Left ventricle myocardium inferior (tissue), 1 donor: ENCODE results near the gene PPP4R4. TPM values are rescaled to one million over a fixed set of nuclear protein-coding genes. Genes with fewer than 3 reads are reported as not detected.

Experiments used
- DNase-seq: peaks from one replicate; pipeline ENCODE4 v3.0.0-alpha.2; 2020
- H3K27ac ChIP-seq: fragments of 200-600 bp; replicated peaks from 2 replicates; pipeline ENCODE4 v1.8.0; 2021
- H3K27me3 ChIP-seq: fragments of 200-600 bp; 2 replicates; pipeline ENCODE4 v1.8.0; 2021; ENCODE audit warnings: low read depth
- H3K36me3 ChIP-seq: fragments of 200-600 bp; 2 replicates; pipeline ENCODE4 v1.8.0; 2021
- H3K4me1 ChIP-seq: fragments of 200-600 bp; 2 replicates; pipeline ENCODE4 v1.8.0; 2021
- H3K4me3 ChIP-seq: fragments of 200-600 bp; 2 replicates; pipeline ENCODE4 v1.8.0; 2021; ENCODE audit warnings: mild to moderate bottlenecking, moderate library complexity
- H3K9me3 ChIP-seq: fragments of 200-600 bp; replicated peaks from 2 replicates; pipeline ENCODE4 v1.8.0; 2021
- intact Hi-C: fragments of 100-400 bp; cut with micrococcal nuclease; formaldehyde crosslinking; loops from one replicate; pipeline ENCODE4 v1.11.0; 2022
- total RNA-seq: library from RNA; stranded (reverse); fragmentation: NEBNext Ultra II Directional; extraction: Animal tissue kit (Norgen Biotek cat#: 25700); gene quantifications from one replicate; pipeline ENCODE4 v1.2.1, GENCODE V29; 2021
- TF ChIP-seq, protein P1 (sequence below): fragments of 200-600 bp; IDR thresholded peaks from 2 replicates; pipeline ENCODE4 v1.8.0; 2021; ENCODE audit warnings: antibody characterized with exemption, mild to moderate bottlenecking, borderline replicate concordance
- donor health status: DM: no; HTN: yes; CAD: no; lungs with severe emphysema.

Gene PPP4R4
- total RNA-seq, 1 donor from 2014 or later, result not detected

GRCh38 chr14:94173471-94173884 is 644 bp upstream of the PPP4R4 start:
- peaks cover 43% of the 10 kb centered on the region for H3K27me3 ChIP-seq
- intact Hi-C loops, result no loop called here
- no peak for DNase-seq
- TF ChIP-seq, protein P1, sequence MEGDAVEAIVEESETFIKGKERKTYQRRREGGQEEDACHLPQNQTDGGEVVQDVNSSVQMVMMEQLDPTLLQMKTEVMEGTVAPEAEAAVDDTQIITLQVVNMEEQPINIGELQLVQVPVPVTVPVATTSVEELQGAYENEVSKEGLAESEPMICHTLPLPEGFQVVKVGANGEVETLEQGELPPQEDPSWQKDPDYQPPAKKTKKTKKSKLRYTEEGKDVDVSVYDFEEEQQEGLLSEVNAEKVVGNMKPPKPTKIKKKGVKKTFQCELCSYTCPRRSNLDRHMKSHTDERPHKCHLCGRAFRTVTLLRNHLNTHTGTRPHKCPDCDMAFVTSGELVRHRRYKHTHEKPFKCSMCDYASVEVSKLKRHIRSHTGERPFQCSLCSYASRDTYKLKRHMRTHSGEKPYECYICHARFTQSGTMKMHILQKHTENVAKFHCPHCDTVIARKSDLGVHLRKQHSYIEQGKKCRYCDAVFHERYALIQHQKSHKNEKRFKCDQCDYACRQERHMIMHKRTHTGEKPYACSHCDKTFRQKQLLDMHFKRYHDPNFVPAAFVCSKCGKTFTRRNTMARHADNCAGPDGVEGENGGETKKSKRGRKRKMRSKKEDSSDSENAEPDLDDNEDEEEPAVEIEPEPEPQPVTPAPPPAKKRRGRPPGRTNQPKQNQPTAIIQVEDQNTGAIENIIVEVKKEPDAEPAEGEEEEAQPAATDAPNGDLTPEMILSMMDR, result no peak
- no peaks in the 10 kb centered on the region for H3K36me3 ChIP-seq
- H3K4me1 ChIP-seq, result peaks cover 24% of the 10 kb centered on the region
- peak overlapping the region; percentile 50 for H3K27ac ChIP-seq
- H3K4me3 ChIP-seq, result peak overlapping the region; percentile 79
- H3K9me3 ChIP-seq, result no peaks in the 10 kb centered on the region

DNA sequence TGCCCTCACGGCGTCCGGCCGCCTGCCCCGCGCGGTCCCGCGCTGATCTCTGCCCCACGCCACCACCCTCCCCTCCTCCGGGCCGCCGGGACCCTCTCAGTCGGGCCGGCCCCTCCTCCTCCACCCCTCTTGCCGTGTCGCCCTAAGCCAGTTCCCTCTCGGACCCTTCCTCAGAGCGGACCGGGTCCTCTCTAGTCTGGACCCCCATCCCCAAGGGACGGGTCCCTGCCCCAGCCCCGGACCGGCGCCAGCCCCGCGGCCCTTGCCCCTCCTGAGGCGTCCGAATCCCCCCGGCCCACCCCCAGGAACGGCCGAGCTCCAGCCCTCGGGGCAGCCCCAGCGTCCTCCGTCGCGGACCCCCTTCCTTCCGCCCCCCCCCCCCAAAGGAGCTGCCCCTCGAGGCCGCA is 485 bp downstream of the PPP4R4 start:
- no peaks in the 10 kb centered on the region for H3K9me3 ChIP-seq
- H3K27ac ChIP-seq, result no peak overlapping the region
- H3K27me3 ChIP-seq, result peaks cover 54% of the 10 kb centered on the region
- intact Hi-C loops, result no loop called here
- H3K4me1 ChIP-seq, result peaks cover 24% of the 10 kb centered on the region
- no peaks in the 10 kb centered on the region for H3K36me3 ChIP-seq
- no peak for DNase-seq
- H3K4me3 ChIP-seq, result peak overlapping the region; percentile 79
- TF ChIP-seq, protein P1, result no peak

- no peak for DNase-seq
- peak overlapping the region; percentile 79 for H3K4me3 ChIP-seq
- H3K4me1 ChIP-seq, result peaks cover 24% of the 10 kb centered on the region
- intact Hi-C loops, result no loop called here
- TF ChIP-seq, protein P1, result no peak
- no peaks in the 10 kb centered on the region for H3K9me3 ChIP-seq
- peaks cover 60% of the 10 kb centered on the region for H3K27me3 ChIP-seq
- no peak overlapping the region for H3K27ac ChIP-seq
- H3K36me3 ChIP-seq, result no peaks in the 10 kb centered on the region
Measured at GRCh38 chr14:94175011-94175745, 1.1 kb downstream of the PPP4R4 start.

DNA sequence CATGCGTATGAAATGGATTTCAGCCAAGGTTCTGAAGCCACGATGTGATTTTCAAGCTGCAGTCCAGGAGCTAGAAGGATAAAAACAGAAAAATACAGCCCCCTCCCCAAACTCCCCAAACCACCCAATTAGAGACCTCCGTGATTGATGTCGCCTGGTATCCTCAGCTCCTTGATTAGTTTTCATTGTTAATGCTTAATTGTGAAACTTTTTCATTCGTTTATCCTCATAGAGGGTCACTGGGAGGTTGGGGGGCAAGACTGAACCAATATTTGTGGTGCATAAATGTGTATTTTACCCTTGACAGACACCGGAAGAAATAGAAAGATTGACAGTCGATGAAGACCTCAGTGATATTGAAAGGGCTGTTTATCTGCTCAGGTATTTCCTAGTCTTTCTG is 1.6 kb downstream of the PPP4R4 start:
- H3K27ac ChIP-seq, result no peak overlapping the region
- DNase-seq, result no peak
- H3K4me1 ChIP-seq, result peaks cover 28% of the 10 kb centered on the region
- H3K9me3 ChIP-seq, result no peaks in the 10 kb centered on the region
- no peak overlapping the region for H3K4me3 ChIP-seq
- intact Hi-C loops, result no loop called here
- peaks cover 64% of the 10 kb centered on the region for H3K27me3 ChIP-seq
- H3K36me3 ChIP-seq, result no peaks in the 10 kb centered on the region
- TF ChIP-seq, protein P1, result no peak

GRCh38 chr14:94176808-94177207 is 2.7 kb downstream of the PPP4R4 start:
- Histone ChIP-seq H3K4me3 (no peak overlapping the region), H3K36me3 (no peaks in the 10 kb centered on the region), H3K4me1 (peaks cover 30% of the 10 kb centered on the region), H3K9me3 (no peaks in the 10 kb centered on the region), H3K27me3 (peaks cover 72% of the 10 kb centered on the region), H3K27ac (no peak overlapping the region)
- TF ChIP-seq, protein P1, result no peak
- intact Hi-C loops, result no loop called here
- DNase-seq, result no peak
